HEK293 (cell line): ENCODE measurements around the gene THAP5.
A peak's percentile ranks its signal among the peaks of the same experiment; 100 is the strongest.

Experiments used
- ATF2 ChIP-seq: fragments of 450-650 bp; formaldehyde crosslinking; IDR thresholded peaks from 2 replicates; pipeline ENCODE4 v1.5.1; 2016; ENCODE audit warnings: missing biosample characterization, missing genetic modification characterization, low read depth
- BCL11A ChIP-seq: fragments of 450-650 bp; formaldehyde crosslinking; IDR thresholded peaks from 2 replicates; pipeline ENCODE4 v1.5.1; 2016; ENCODE audit warnings: low read depth, missing biosample characterization, missing genetic modification characterization
- BCL11B ChIP-seq: fragments of 450-650 bp; formaldehyde crosslinking; IDR thresholded peaks from 2 replicates; pipeline ENCODE4 v1.5.1; 2016; ENCODE audit warnings: low read depth, missing biosample characterization, missing genetic modification characterization
- GLIS1 ChIP-seq: fragments of 450-650 bp; formaldehyde crosslinking; IDR thresholded peaks from 2 replicates; pipeline ENCODE4 v1.5.1; 2016; ENCODE audit warnings: missing biosample characterization, missing genetic modification characterization
- GLIS2 ChIP-seq: fragments of 450-650 bp; formaldehyde crosslinking; IDR thresholded peaks from 2 replicates; pipeline ENCODE4 v1.5.1; 2016; ENCODE audit warnings: missing biosample characterization, missing genetic modification characterization
- KLF16 ChIP-seq: fragments of 450-650 bp; formaldehyde crosslinking; IDR thresholded peaks from 2 replicates; pipeline ENCODE4 v1.5.1; 2017; ENCODE audit warnings: missing biosample characterization, missing genetic modification characterization
- MZF1 ChIP-seq: fragments of 450-650 bp; formaldehyde crosslinking; IDR thresholded peaks from 2 replicates; pipeline ENCODE4 v1.5.1; 2017; ENCODE audit warnings: missing biosample characterization, missing genetic modification characterization, borderline replicate concordance
- OVOL3 ChIP-seq: fragments of 450-650 bp; formaldehyde crosslinking; IDR thresholded peaks from 2 replicates; pipeline ENCODE4 v1.5.1; 2016; ENCODE audit warnings: missing biosample characterization, missing genetic modification characterization
- PRDM6 ChIP-seq: fragments of 450-650 bp; formaldehyde crosslinking; IDR thresholded peaks from 2 replicates; pipeline ENCODE4 v1.5.1; 2017; ENCODE audit warnings: missing biosample characterization, missing genetic modification characterization
- SCRT2 ChIP-seq: fragments of 450-650 bp; formaldehyde crosslinking; IDR thresholded peaks from 2 replicates; pipeline ENCODE4 v1.5.1; 2016; ENCODE audit warnings: missing biosample characterization, missing genetic modification characterization
- SETDB1 ChIP-seq: IDR thresholded peaks from one replicate; pipeline ENCODE4 v1.6.1; 2017; ENCODE audit warnings: mild to moderate bottlenecking, low read length, moderate library complexity, mixed read lengths; ENCODE audit not compliant: insufficient read length
- SP3 ChIP-seq: fragments of 450-650 bp; formaldehyde crosslinking; IDR thresholded peaks from 2 replicates; pipeline ENCODE4 v1.5.1; 2016; ENCODE audit warnings: missing biosample characterization, missing genetic modification characterization
- ZBTB17 ChIP-seq: fragments of 450-650 bp; formaldehyde crosslinking; IDR thresholded peaks from 2 replicates; pipeline ENCODE4 v1.5.1; 2016; ENCODE audit warnings: missing biosample characterization, missing genetic modification characterization
- ZBTB48 ChIP-seq: fragments of 450-650 bp; formaldehyde crosslinking; IDR thresholded peaks from 2 replicates; pipeline ENCODE4 v1.5.1; 2016; ENCODE audit warnings: missing biosample characterization, missing genetic modification characterization
- ZIC2 ChIP-seq: fragments of 450-650 bp; formaldehyde crosslinking; IDR thresholded peaks from 2 replicates; pipeline ENCODE4 v1.5.1; 2016; ENCODE audit warnings: missing biosample characterization, missing genetic modification characterization
- ZNF169 ChIP-seq: fragments of 450-650 bp; formaldehyde crosslinking; IDR thresholded peaks from 2 replicates; pipeline ENCODE4 v1.5.1; 2016; ENCODE audit warnings: missing biosample characterization, missing genetic modification characterization
- ZNF280D ChIP-seq: fragments of 450-650 bp; formaldehyde crosslinking; IDR thresholded peaks from 2 replicates; pipeline ENCODE4 v1.5.1; 2016; ENCODE audit warnings: missing biosample characterization, missing genetic modification characterization
- ZNF311 ChIP-seq: fragments of 450-650 bp; formaldehyde crosslinking; IDR thresholded peaks from 2 replicates; pipeline ENCODE4 v1.5.1; 2017; ENCODE audit warnings: missing biosample characterization, missing genetic modification characterization, borderline replicate concordance
- ZNF398 ChIP-seq: fragments of 450-650 bp; formaldehyde crosslinking; IDR thresholded peaks from 2 replicates; pipeline ENCODE4 v1.5.1; 2017; ENCODE audit warnings: missing biosample characterization, missing genetic modification characterization
- ZNF404 ChIP-seq: fragments of 450-650 bp; formaldehyde crosslinking; IDR thresholded peaks from 2 replicates; pipeline ENCODE4 v1.5.1; 2017; ENCODE audit warnings: missing biosample characterization, missing genetic modification characterization
- ZNF473 ChIP-seq: fragments of 450-650 bp; formaldehyde crosslinking; IDR thresholded peaks from 2 replicates; pipeline ENCODE4 v1.5.1; 2017; ENCODE audit warnings: missing biosample characterization, missing genetic modification characterization
- ZNF549 ChIP-seq: fragments of 450-650 bp; IDR thresholded peaks from 2 replicates; pipeline ENCODE4 v1.5.1; 2018; ENCODE audit warnings: missing biosample characterization, missing genetic modification characterization, mild to moderate bottlenecking, inconsistent platforms, moderate library complexity
- ZNF555 ChIP-seq: fragments of 450-650 bp; formaldehyde crosslinking; conservative IDR thresholded peaks from 2 replicates; pipeline ENCODE4 v1.5.1; 2017; ENCODE audit warnings: missing biosample characterization, mild to moderate bottlenecking, missing genetic modification characterization, inconsistent platforms
- ZNF561 ChIP-seq: fragments of 450-650 bp; IDR thresholded peaks from 2 replicates; pipeline ENCODE4 v1.5.1; 2018; ENCODE audit warnings: missing biosample characterization, missing genetic modification characterization, borderline replicate concordance
- ZNF670 ChIP-seq: fragments of 450-650 bp; formaldehyde crosslinking; IDR thresholded peaks from 2 replicates; pipeline ENCODE4 v1.5.1; 2016; ENCODE audit warnings: missing biosample characterization, missing genetic modification characterization, low read depth
- ZNF692 ChIP-seq: fragments of 450-650 bp; formaldehyde crosslinking; IDR thresholded peaks from 2 replicates; pipeline ENCODE4 v1.5.1; 2016; ENCODE audit warnings: missing biosample characterization, missing genetic modification characterization
- ZNF704 ChIP-seq: fragments of 450-650 bp; formaldehyde crosslinking; IDR thresholded peaks from 2 replicates; pipeline ENCODE4 v1.5.1; 2016; ENCODE audit warnings: missing biosample characterization, missing genetic modification characterization
- ZNF768 ChIP-seq: fragments of 450-650 bp; formaldehyde crosslinking; IDR thresholded peaks from 2 replicates; pipeline ENCODE4 v1.5.1; 2018; ENCODE audit warnings: missing biosample characterization, mild to moderate bottlenecking, missing genetic modification characterization
- ZNF830 ChIP-seq: fragments of 450-650 bp; IDR thresholded peaks from 2 replicates; pipeline ENCODE4 v1.5.0; 2018; ENCODE audit warnings: missing biosample characterization, missing genetic modification characterization, low read depth, mild to moderate bottlenecking, moderate library complexity

Gene THAP5

GRCh38 chr7:108525985-108526767 is 43.3 kb downstream of the THAP5 start, which contains the start of gene PNPLA8 (continued):
- TF ChIP-seq ZNF398 (tag by site-specific recombination): no peak
- no peak for TF ChIP-seq ZNF692 (tag by site-specific recombination)
- TF ChIP-seq ATF2 (tag by site-specific recombination): peak; percentile 66; the same call in 1 of the 2 replicates
- TF ChIP-seq GLIS1 (tag by site-specific recombination): peak; percentile 38; the same call in 1 of the 2 replicates
- peak; percentile 87 for TF ChIP-seq ZNF561 (tag by site-specific recombination)
- TF ChIP-seq ZNF311: no peak
- peak; percentile 91 for TF ChIP-seq KLF16 (tag by site-specific recombination)
- TF ChIP-seq OVOL3: no peak
- no peak for TF ChIP-seq ZNF830 (tag by site-specific recombination)
- TF ChIP-seq BCL11A (tag by site-specific recombination): 0 out of 2 replicates have a peak, but pooled peaks have one; percentile 71
- TF ChIP-seq SP3: peak; percentile 99
- 0 out of 2 replicates have a peak, but pooled peaks have one; percentile 40 for TF ChIP-seq ZBTB48 (tag by site-specific recombination)
- TF ChIP-seq GLIS2: no peak; the same call in 1 of the 2 replicates
- TF ChIP-seq SCRT2 (tag by site-specific recombination): no peak
- no peak; the same call in 1 of the 2 replicates for TF ChIP-seq MZF1 (tag by site-specific recombination)
- TF ChIP-seq ZNF473 (tag by site-specific recombination): no peak
- peak; percentile 97 for TF ChIP-seq ZNF704
- peak; percentile 71; the same call in 1 of the 2 replicates for TF ChIP-seq BCL11B (tag by site-specific recombination)
- TF ChIP-seq SETDB1: no peak
- no peak for TF ChIP-seq ZNF555 (tag by site-specific recombination)
- no peak for TF ChIP-seq ZNF280D (tag by site-specific recombination)
- TF ChIP-seq ZIC2 (tag by site-specific recombination): peak; percentile 82
- no peak for TF ChIP-seq ZNF549 (tag by site-specific recombination)
- peak; percentile 90 for TF ChIP-seq ZBTB17 (tag by site-specific recombination)
- TF ChIP-seq ZNF404 (tag by site-specific recombination): no peak
- no peak for TF ChIP-seq ZNF670
- TF ChIP-seq ZNF169 (tag by site-specific recombination): no peak
- TF ChIP-seq PRDM6 (tag by site-specific recombination): no peak
- TF ChIP-seq ZNF768 (tag by site-specific recombination): no peak
